GM21737 (cell line): ENCODE data around the gene FXYD7.
"Not testable (repeated sequence)": the region's sequence is repeated elsewhere in the genome, so short reads cannot be mapped to it uniquely, and the experiment has no call there.

Experiments used
- ATAC-seq: cut with Tn5 transposase; IDR thresholded peaks from one replicate; pipeline ENCODE4 v1.9.1; 2021; ENCODE audit warnings: mild to moderate bottlenecking, moderate library complexity; ENCODE audit not compliant: unreplicated experiment

FXYD7 gene

GRCh38 chr19:35143231-35143715 lies at the start of gene FXYD7:
TSS of gene FXYD7 (plus strand) at chr19:35143255. CDS start at chr19:35143334, 79 bp downstream.
- no peak for ATAC-seq

GRCh38 chr19:35093430-35093829 lies 49.6 kb upstream of the FXYD7 start:
- no peak for ATAC-seq

- ATAC-seq, result no peak
These were observed 49.0 kb upstream of the FXYD7 start for GRCh38 chr19:35093941-35094647.

- ATAC-seq, result no peak
These were observed 48.4 kb upstream of the FXYD7 start for GRCh38 chr19:35094656-35095055.

GRCh38 chr19:35095667-35096368 lies 47.2 kb upstream of the FXYD7 start:
- ATAC-seq, result no peak

GRCh38 chr19:35098413-35099049 lies 44.5 kb upstream of the FXYD7 start:
- ATAC-seq, result no peak

GRCh38 chr19:35099155-35099896 lies 43.7 kb upstream of the FXYD7 start:
- ATAC-seq, result no peak

GRCh38 chr19:35099897-35100275 lies 43.2 kb upstream of the FXYD7 start:
- no peak for ATAC-seq

- no peak for ATAC-seq
These were observed 42.2 kb upstream of the FXYD7 start for GRCh38 chr19:35100588-35101533.

GRCh38 chr19:35101949-35102348 lies 41.1 kb upstream of the FXYD7 start:
- not testable (repeated sequence) for ATAC-seq

GRCh38 chr19:35103614-35104013 lies 39.4 kb upstream of the FXYD7 start:
- not testable (repeated sequence) for ATAC-seq

- ATAC-seq, result no peak
These were observed 38.7 kb upstream of the FXYD7 start for GRCh38 chr19:35104361-35104760.

GRCh38 chr19:35105047-35105410 lies 38.0 kb upstream of the FXYD7 start:
- no peak for ATAC-seq

- no peak for ATAC-seq
These were observed 37.4 kb upstream of the FXYD7 start for GRCh38 chr19:35105411-35106290.

- no peak for ATAC-seq
These were observed 36.8 kb upstream of the FXYD7 start for GRCh38 chr19:35106291-35106583.

GRCh38 chr19:35106898-35107541 lies 36.0 kb upstream of the FXYD7 start:
- ATAC-seq, result no peak

GRCh38 chr19:35107545-35107944 lies 35.5 kb upstream of the FXYD7 start:
- no peak for ATAC-seq

- no peak for ATAC-seq
These were observed 34.3 kb upstream of the FXYD7 start for GRCh38 chr19:35108730-35109129.
